Fibroblast of mammary gland (primary cell): ENCODE results near the gene FTHL17.

Experiments used
- DNase-seq: peaks from one replicate; pipeline ENCODE4 v3.0.0-alpha.2; 2010; ENCODE audit warnings: low read depth
- H3K4me3 ChIP-seq: 2 replicates; pipeline ENCODE4 v1.5.1; 2011; ENCODE audit warnings: low read depth, mild to moderate bottlenecking, low read length, moderate library complexity; ENCODE audit not compliant: control insufficient read depth
- CTCF ChIP-seq: conservative IDR thresholded peaks from 2 replicates; pipeline ENCODE4 v1.5.1; 2011; ENCODE audit warnings: low read depth, low read length, inconsistent platforms; ENCODE audit not compliant: control insufficient read depth, insufficient read depth

The FTHL17 gene

GRCh38 chrX:31074522-31074921 is 2.7 kb upstream of the FTHL17 start:
- no peak for TF ChIP-seq CTCF
- no peak for DNase-seq
- H3K4me3 ChIP-seq = no peak overlapping the region

DNA sequence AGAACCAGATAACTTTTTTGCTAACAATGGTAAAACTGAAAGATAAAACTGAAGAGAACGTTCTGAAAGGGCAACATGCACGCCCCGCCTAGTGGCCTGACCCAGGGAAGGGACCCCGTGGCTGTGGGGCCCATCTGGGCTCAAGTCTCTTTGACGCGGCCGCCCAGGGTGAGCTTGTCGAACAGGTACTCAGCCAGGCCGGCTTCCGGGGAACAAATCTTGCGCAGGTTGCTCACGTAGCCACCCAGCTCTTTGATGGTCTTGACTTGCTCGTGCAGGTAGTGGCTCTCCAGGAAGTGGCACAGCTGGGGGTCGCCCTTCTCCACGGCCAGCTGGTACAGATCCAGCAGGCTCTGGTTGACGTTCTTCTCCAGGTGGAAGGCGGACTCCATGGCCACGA is 579 bp downstream of the FTHL17 start:
- no peak for TF ChIP-seq CTCF
- H3K4me3 ChIP-seq = no peak overlapping the region
- DNase-seq = no peak

- H3K4me3 ChIP-seq = no peak overlapping the region
- DNase-seq = no peak
- no peak for TF ChIP-seq CTCF
Measured at GRCh38 chrX:31070057-31070468, 1.8 kb downstream of the FTHL17 start.

DNA sequence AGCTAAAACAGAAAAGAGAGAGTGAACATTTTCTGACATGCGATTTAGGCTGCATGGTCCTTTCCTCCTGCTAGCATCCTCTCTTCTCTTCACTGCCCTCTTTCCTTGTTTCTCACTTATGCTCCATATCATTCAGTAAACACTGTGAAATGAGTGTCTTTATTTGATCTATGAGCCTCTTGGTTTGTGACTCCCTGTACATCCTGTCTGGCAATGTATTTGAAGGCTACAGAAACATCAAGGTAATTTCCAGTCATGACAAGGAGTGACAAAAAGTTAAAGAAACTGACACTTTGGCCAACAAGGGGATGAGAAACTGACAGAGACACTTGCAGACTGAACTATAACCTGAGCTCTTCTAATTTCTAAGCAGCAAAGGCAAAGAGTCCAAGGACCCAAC is 8.7 kb downstream of the FTHL17 start:
- no peak for TF ChIP-seq CTCF
- no peak for DNase-seq
- H3K4me3 ChIP-seq = no peak overlapping the region

- H3K4me3 ChIP-seq = no peak overlapping the region
- TF ChIP-seq CTCF = no peak
- no peak for DNase-seq
Measured at GRCh38 chrX:31061091-31061490, 10.8 kb downstream of the FTHL17 start.

GRCh38 chrX:31060016-31060415 is 11.8 kb downstream of the FTHL17 start:
- H3K4me3 ChIP-seq = no peak overlapping the region
- no peak for DNase-seq
- no peak for TF ChIP-seq CTCF

GRCh38 chrX:31058284-31058683 is 13.6 kb downstream of the FTHL17 start:
- no peak for TF ChIP-seq CTCF
- H3K4me3 ChIP-seq = no peak overlapping the region
- no peak for DNase-seq
